Measurements from ENCODE around the gene COQ9. TPM values are rescaled to one million over a fixed set of nuclear protein-coding genes. Genes with fewer than 3 reads are reported as not detected.

Gene COQ9
- total and polyA plus RNA-seq, 2 of the 4 experiments (the other 2 are of a cell fraction), result 57.9 to 58.5 TPM

GRCh38 chr16:57482845-57483545, 35.7 kb downstream of the COQ9 start:
- intact Hi-C loops (cut with micrococcal nuclease) (no loop called here), dilution Hi-C loops (cut with HindIII; ENCODE audit: low sequenced_read_pairs, unreplicated experiment) (no loop called here), in situ Hi-C loops (cut with MboI; ENCODE audit: low sequenced_read_pairs) (no loop called here)
- POLR2A ChIA-PET (ENCODE audit: unreplicated experiment), result no interaction called here
- Histone ChIP-seq H2BK20ac (ENCODE audit: low read depth, low read length) (no peak overlapping the region), H3K9me3 (ENCODE audit: control insufficient read depth, insufficient read depth, low read length) (no peaks in the 10 kb centered on the region), H3K27me3 (ENCODE audit: control insufficient read depth, insufficient read depth, low read length) (no peaks in the 10 kb centered on the region), H2AK9ac (replicated peaks; ENCODE audit: low read depth, low read length, poor library complexity) (peak overlapping the region; percentile 30), H3K14ac (replicated peaks; ENCODE audit: low read depth, low read length) (no peak overlapping the region), H3K27ac (ENCODE audit: insufficient read depth, low read length) (no peak overlapping the region), H2AK5ac (ENCODE audit: low read depth, low read length) (no peak overlapping the region), H4K5ac (ENCODE audit: low read depth, low read length) (no peak overlapping the region), H4K8ac (ENCODE audit: low read depth in 2 of 2, low read length in 2 of 2) (no peak overlapping the region), H3K4ac (ENCODE audit: low read depth, low read length) (no peak overlapping the region), H2BK5ac (ENCODE audit: low read depth, low read length, poor library complexity, severe bottlenecking) (no peak overlapping the region), H3K4me1 (ENCODE audit: control insufficient read depth, insufficient read depth, low read length) (peaks cover 16% of the 10 kb centered on the region), H4K20me1 (ENCODE audit: insufficient read depth, low read length) (no peaks in the 10 kb centered on the region; the same call in 1 of the 2 replicates), H3K18ac (ENCODE audit: low read depth, low read length) (no peak overlapping the region), H3K56ac (ENCODE audit: extremely low read depth, insufficient read depth, low read length) (no peak overlapping the region), H3K36me3 (ENCODE audit: control insufficient read depth, insufficient read depth, low read length) (no peaks in the 10 kb centered on the region), H3K4me3 (ENCODE audit: insufficient read depth, low read depth, low read length) (no peak overlapping the region), H2BK120ac (ENCODE audit: low read depth, low read length) (no peak overlapping the region), H3K79me1 (ENCODE audit: low read depth in 1 of 2, low read length in 2 of 2) (peaks cover 4 to 16% of the 10 kb centered on the region in 2 experiments; a peak in 3 of 4 replicates), H3K23ac (ENCODE audit: low read depth, low read length) (no peak overlapping the region), H2AFZ (replicated peaks; ENCODE audit: low read length, poor library complexity) (no peak overlapping the region), H3K4me2 (ENCODE audit: low read depth, low read length) (no peak overlapping the region), H3K9me1 (ENCODE audit: insufficient read depth, low read length) (peaks cover 4% of the 10 kb centered on the region), H4K91ac (ENCODE audit: insufficient read depth, low read depth, low read length) (no peak overlapping the region), H2BK15ac (ENCODE audit: low read depth, low read length) (no peak overlapping the region), H3K9ac (ENCODE audit: low read depth, low read length) (no peak overlapping the region)
- CTCF ChIA-PET, result no interaction called here
- no TSS peak for BruUV-seq (replicated peaks)
- ATAC-seq (ENCODE audit: low read depth), result no peak
- no peak for DNase-seq
- no peak for TF ChIP-seq CHD1 (IDR thresholded peaks at IDR 0.05; ENCODE audit: low read depth, low read length)
- no peak for TF ChIP-seq SMC3 (IDR thresholded peaks at IDR 0.05; ENCODE audit: low read depth, low read length)
- TF ChIP-seq NFE2L2 (IDR thresholded peaks at IDR 0.05; ENCODE audit: low read depth, low read length), result no peak
- TF ChIP-seq MXI1 (IDR thresholded peaks at IDR 0.05; ENCODE audit: borderline replicate concordance, low read depth, low read length), result no peak
- no peak for TF ChIP-seq BHLHE40 (IDR thresholded peaks at IDR 0.05; ENCODE audit: low read depth, low read length)
- TF ChIP-seq RAD21 (IDR thresholded peaks at IDR 0.05; ENCODE audit: low read length), result no peak
- TF ChIP-seq USF2 (IDR thresholded peaks at IDR 0.05; ENCODE audit: low read depth, low read length), result no peak
- no peak for TF ChIP-seq CEBPB (IDR thresholded peaks at IDR 0.05; ENCODE audit: low read depth, low read length)
- no peak for TF ChIP-seq CTCF (conservative IDR thresholded peaks at IDR 0.05; ENCODE audit: low read depth, low read length)
- no peak for TF ChIP-seq RCOR1 (IDR thresholded peaks at IDR 0.05; ENCODE audit: insufficient replicate concordance, low read length)
- no CpG with 5 or more reads among the region's 14 CpGs for WGBS, 2 experiments (ENCODE audit: extremely low coverage in 2 of 2, insufficient read length in 1 of 2)
